ENCODE measurements around the gene FGF21. TPM values are rescaled to one million over a fixed set of nuclear protein-coding genes. Genes with fewer than 3 reads are reported as not detected.
"Not testable (repeated sequence)": the region's sequence is repeated elsewhere in the genome, so short reads cannot be mapped to it uniquely, and the experiment has no call there.

The FGF21 gene
- total RNA-seq, 2 experiments from 2014 or later, result not detected

GRCh38 chr19:48780631-48781391 lies 25.5 kb downstream of the FGF21 start:
- CTCF ChIA-PET, result interaction anchor here (3.1 kb wide), 1 partner anchor 15 kb away, joined by 10 read pairs; no protein-coding TSS in a partner anchor

GRCh38 chr19:48784527-48784926 lies 29.2 kb downstream of the FGF21 start:
- H3K9me3 Mint-ChIP-seq (ENCODE audit: insufficient read depth), result no peaks in the 10 kb centered on the region
- ChIA-PET POLR2A (no interaction called here), CTCF (interaction anchor here (1.6 to 1.7 kb wide), 3 partner anchors 11 to 186 kb away, joined by 6 to 9 read pairs (median 6); no protein-coding TSS in a partner anchor)
- no peaks in the 10 kb centered on the region for H3K36me3 Mint-ChIP-seq (ENCODE audit: low read depth)
- H3K4me1 Mint-ChIP-seq (ENCODE audit: low read depth), result peaks cover 2% of the 10 kb centered on the region
- DNase-seq, result no peak
- no peak for ATAC-seq
- H3K27me3 Mint-ChIP-seq (ENCODE audit: low read depth), result peaks cover 11% of the 10 kb centered on the region
- H3K4me3 Mint-ChIP-seq, result no peak overlapping the region
- H3K27ac Mint-ChIP-seq, result no peak overlapping the region

More at GRCh38 chr19:48780631-48781391, 25.5 kb downstream of the FGF21 start:
- Mint-ChIP-seq H3K4me3 (no peak overlapping the region), H3K36me3 (ENCODE audit: low read depth) (no peaks in the 10 kb centered on the region), H3K4me1 (ENCODE audit: low read depth) (peaks cover 2% of the 10 kb centered on the region), H3K27ac (no peak overlapping the region), H3K9me3 (ENCODE audit: insufficient read depth) (no peaks in the 10 kb centered on the region), H3K27me3 (ENCODE audit: low read depth) (peaks cover 7% of the 10 kb centered on the region)
- POLR2A ChIA-PET, result no interaction called here
- DNase-seq (no peak), ATAC-seq (no peak)

GRCh38 chr19:48786422-48786821 lies 31.1 kb downstream of the FGF21 start:
- H3K27ac Mint-ChIP-seq; POLR2A ChIA-PET; DNase-seq; H3K9me3 Mint-ChIP-seq (ENCODE audit: insufficient read depth); H3K4me1 Mint-ChIP-seq (ENCODE audit: low read depth); H3K36me3 Mint-ChIP-seq (ENCODE audit: low read depth); H3K4me3 Mint-ChIP-seq; ATAC-seq: not testable (repeated sequence)
- CTCF ChIA-PET, result interaction anchor here (1.3 to 6.1 kb wide), 3 partner anchors 51 to 185 kb away, joined by 4 to 127 read pairs (median 23); no protein-coding TSS in a partner anchor
- peaks cover 11% of the 10 kb centered on the region for H3K27me3 Mint-ChIP-seq (ENCODE audit: low read depth)

GRCh38 chr19:48787331-48787730 lies 32.0 kb downstream of the FGF21 start:
- ChIA-PET POLR2A (interaction anchor here (0.9 kb wide), 1 partner anchor 175 kb away, joined by 3 read pairs; no protein-coding TSS in a partner anchor), CTCF (interaction anchor here (0.7 to 6.1 kb wide), 28 partner anchors 9 to 211 kb away, joined by 3 to 127 read pairs (median 5); partner anchors contain the start of genes CA11, DHDH, GYS1 and HSD17B14)
- H3K36me3 Mint-ChIP-seq (ENCODE audit: low read depth); H3K4me1 Mint-ChIP-seq (ENCODE audit: low read depth); H3K9me3 Mint-ChIP-seq (ENCODE audit: insufficient read depth); DNase-seq; ATAC-seq; H3K27ac Mint-ChIP-seq; H3K4me3 Mint-ChIP-seq: not testable (repeated sequence)
- H3K27me3 Mint-ChIP-seq (ENCODE audit: low read depth), result peaks cover 11% of the 10 kb centered on the region

- Mint-ChIP-seq H3K36me3 (ENCODE audit: low read depth) (no peaks in the 10 kb centered on the region), H3K9me3 (ENCODE audit: insufficient read depth) (no peaks in the 10 kb centered on the region), H3K27me3 (ENCODE audit: low read depth) (no peaks in the 10 kb centered on the region), H3K4me1 (ENCODE audit: low read depth) (peaks cover 7% of the 10 kb centered on the region), H3K27ac (no peak overlapping the region), H3K4me3 (no peak overlapping the region)
- ChIA-PET POLR2A (no interaction called here), CTCF (interaction anchor here (3.0 to 6.1 kb wide), 5 partner anchors 21 to 149 kb away, joined by 20 to 112 read pairs (median 50); partner anchors contain the start of genes BCAT2, CA11 and HSD17B14)
- DNase-seq (no peak), ATAC-seq (no peak)
Measured at GRCh38 chr19:48793271-48793670, 37.9 kb downstream of the FGF21 start.

GRCh38 chr19:48794291-48794690 lies 39.0 kb downstream of the FGF21 start:
- ChIA-PET CTCF (interaction anchor here (0.8 to 6.1 kb wide), 10 partner anchors 12 to 176 kb away, joined by 3 to 112 read pairs (median 30); partner anchors contain the start of genes BCAT2, CA11, HSD17B14 and NUCB1), POLR2A (interaction anchor here (1.2 kb wide), 1 partner anchor 81 kb away, joined by 4 read pairs; no protein-coding TSS in a partner anchor)
- Mint-ChIP-seq H3K27me3 (ENCODE audit: low read depth) (no peaks in the 10 kb centered on the region), H3K4me1 (ENCODE audit: low read depth) (peaks cover 7% of the 10 kb centered on the region), H3K9me3 (ENCODE audit: insufficient read depth) (no peaks in the 10 kb centered on the region), H3K27ac (peak overlapping the region; percentile 36), H3K36me3 (ENCODE audit: low read depth) (no peaks in the 10 kb centered on the region), H3K4me3 (peak overlapping the region; percentile 84)
- DNase-seq (no peak), ATAC-seq (no peak)

- no peaks in the 10 kb centered on the region for H3K36me3 Mint-ChIP-seq (ENCODE audit: low read depth)
- H3K4me3 Mint-ChIP-seq, result peak overlapping the region; percentile 84
- peaks cover 8% of the 10 kb centered on the region for H3K4me1 Mint-ChIP-seq (ENCODE audit: low read depth)
- H3K27me3 Mint-ChIP-seq (ENCODE audit: low read depth), result no peaks in the 10 kb centered on the region
- ChIA-PET POLR2A (interaction anchor here (0.7 to 1.6 kb wide), 7 partner anchors 12 to 180 kb away, joined by 3 to 5 read pairs (median 3); partner anchors contain the start of genes HSD17B14, NUCB1 and PPP1R15A), CTCF (interaction anchor here (0.6 to 6.1 kb wide), 42 partner anchors 10 to 1018 kb away, joined by 3 to 112 read pairs (median 4); partner anchors contain the start of genes BAX, BCAT2, CA11 and FUZ)
- H3K9me3 Mint-ChIP-seq (ENCODE audit: insufficient read depth), result no peaks in the 10 kb centered on the region
- H3K27ac Mint-ChIP-seq, result peak overlapping the region; percentile 85
- DNase-seq (peak; percentile 89), ATAC-seq (peak; percentile 98)
Measured at GRCh38 chr19:48795055-48795684, 39.8 kb downstream of the FGF21 start.

GRCh38 chr19:48795685-48796070 lies 40.4 kb downstream of the FGF21 start:
- Mint-ChIP-seq H3K4me1 (ENCODE audit: low read depth) (peaks cover 8% of the 10 kb centered on the region), H3K36me3 (ENCODE audit: low read depth) (no peaks in the 10 kb centered on the region), H3K27me3 (ENCODE audit: low read depth) (no peaks in the 10 kb centered on the region), H3K4me3 (peak overlapping the region; percentile 84), H3K27ac (peak overlapping the region; percentile 85), H3K9me3 (ENCODE audit: insufficient read depth) (no peaks in the 10 kb centered on the region)
- ChIA-PET CTCF (interaction anchor here (0.6 to 6.1 kb wide), 41 partner anchors 9 to 1018 kb away, joined by 3 to 112 read pairs (median 4); partner anchors contain the start of genes BAX, BCAT2, CA11 and FUZ), POLR2A (interaction anchor here (0.7 to 1.6 kb wide), 6 partner anchors 12 to 180 kb away, joined by 3 to 5 read pairs (median 3); partner anchors contain the start of genes HSD17B14, NUCB1 and PPP1R15A)
- DNase-seq (no peak), ATAC-seq (no peak)

- Mint-ChIP-seq H3K36me3 (ENCODE audit: low read depth) (no peaks in the 10 kb centered on the region), H3K9me3 (ENCODE audit: insufficient read depth) (no peaks in the 10 kb centered on the region), H3K27ac (no peak overlapping the region), H3K4me3 (no peak overlapping the region), H3K27me3 (ENCODE audit: low read depth) (no peaks in the 10 kb centered on the region), H3K4me1 (ENCODE audit: low read depth) (peaks cover 8% of the 10 kb centered on the region)
- POLR2A ChIA-PET, result interaction anchor here (1.1 to 1.6 kb wide), 2 partner anchors 40 to 76 kb away, joined by 3 to 5 read pairs; partner anchors contain the start of genes HSD17B14 and PPP1R15A
- ATAC-seq, result no peak
- no peak for DNase-seq
- CTCF ChIA-PET, result interaction anchor here (0.7 to 6.1 kb wide), 12 partner anchors 9 to 180 kb away, joined by 3 to 112 read pairs (median 8); partner anchors contain the start of genes BCAT2 and HSD17B14
Measured at GRCh38 chr19:48796298-48797083, 41.2 kb downstream of the FGF21 start.

GRCh38 chr19:48797103-48797502 lies 41.8 kb downstream of the FGF21 start:
- CTCF ChIA-PET, result interaction anchor here (1.0 to 4.8 kb wide), 3 partner anchors 9 to 47 kb away, joined by 3 to 112 read pairs (median 40); no protein-coding TSS in a partner anchor
- H3K27me3 Mint-ChIP-seq (ENCODE audit: low read depth), result no peaks in the 10 kb centered on the region
- POLR2A ChIA-PET, result interaction anchor here (0.6 kb wide), 1 partner anchor 9 kb away, joined by 3 read pairs; no protein-coding TSS in a partner anchor
- DNase-seq (no peak), ATAC-seq (no peak)
- H3K36me3 Mint-ChIP-seq (ENCODE audit: low read depth), result no peaks in the 10 kb centered on the region
- H3K9me3 Mint-ChIP-seq (ENCODE audit: insufficient read depth), result no peaks in the 10 kb centered on the region
- H3K27ac Mint-ChIP-seq, result no peak overlapping the region
- peaks cover 8% of the 10 kb centered on the region for H3K4me1 Mint-ChIP-seq (ENCODE audit: low read depth)
- no peak overlapping the region for H3K4me3 Mint-ChIP-seq

All from activated CD8-positive, alpha-beta T cell treated with anti-CD3 and anti-CD28 coated beads, Interleukin-2, amount 10 ng/mL, durations not matched to agents 7 days and 5 days (primary cell).